Liver (tissue), 3 donors: ENCODE data around the gene BAHD1.

Experiments
- TAF1 ChIP-seq: conservative IDR thresholded peaks from 2 replicates; pipeline ENCODE4 v1.6.1; 2016; ENCODE audit warnings: antibody characterized with exemption, mild to moderate bottlenecking
- TF ChIP-seq, protein P1 (sequence below): fragments of 150-350 bp; IDR thresholded peaks from 2 replicates; pipeline ENCODE4 v1.5.1; 2017; ENCODE audit warnings: improper control_type of control experiment, low read depth, low read length; ENCODE audit not compliant: missing input control
- TF ChIP-seq, protein P2 (sequence below): IDR thresholded peaks from 2 replicates; pipeline ENCODE4 v1.6.1; 2016; ENCODE audit warnings: antibody characterized with exemption, mild to moderate bottlenecking
- donor health status: healthy.
- donor health status: healthy.

DNA sequence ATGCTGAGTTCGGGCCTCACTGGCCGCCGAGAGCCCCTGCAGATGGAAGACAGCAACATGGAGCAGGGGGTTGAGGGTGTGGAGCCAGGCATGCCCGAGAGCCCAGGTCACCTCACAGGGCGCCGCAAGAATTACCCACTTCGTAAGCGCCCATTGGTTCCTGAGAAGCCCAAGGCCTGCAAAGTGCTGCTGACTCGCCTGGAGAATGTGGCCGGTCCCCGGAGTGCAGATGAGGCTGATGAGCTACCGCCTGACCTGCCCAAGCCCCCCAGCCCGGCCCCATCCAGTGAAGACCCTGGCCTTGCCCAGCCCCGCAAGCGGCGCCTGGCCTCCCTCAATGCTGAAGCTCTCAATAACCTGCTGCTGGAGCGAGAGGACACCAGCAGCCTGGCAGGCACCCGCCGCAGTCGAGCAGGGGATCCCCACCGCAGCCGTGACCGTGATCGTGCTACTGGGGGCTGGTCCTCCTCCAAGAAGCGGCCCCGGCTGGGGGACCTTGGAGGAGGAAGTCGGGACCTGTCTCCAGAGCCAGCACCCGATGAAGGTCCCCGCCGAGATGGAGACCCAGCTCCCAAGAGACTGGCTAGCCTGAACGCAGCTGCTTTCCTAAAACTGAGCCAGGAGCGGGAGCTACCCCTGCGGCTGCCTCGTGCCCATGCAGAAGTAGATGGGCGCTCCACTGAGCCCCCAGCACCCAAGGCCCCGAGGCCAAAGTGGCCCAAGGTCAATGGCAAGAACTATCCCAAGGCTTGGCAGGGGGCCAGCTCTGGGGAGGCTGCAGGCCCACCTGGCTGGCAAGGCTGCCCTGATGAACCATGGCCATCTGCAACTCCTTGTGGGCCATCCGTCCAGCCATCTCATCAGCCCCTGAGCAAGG, 18.0 kb downstream of the BAHD1 start:
- TF ChIP-seq, protein P1, sequence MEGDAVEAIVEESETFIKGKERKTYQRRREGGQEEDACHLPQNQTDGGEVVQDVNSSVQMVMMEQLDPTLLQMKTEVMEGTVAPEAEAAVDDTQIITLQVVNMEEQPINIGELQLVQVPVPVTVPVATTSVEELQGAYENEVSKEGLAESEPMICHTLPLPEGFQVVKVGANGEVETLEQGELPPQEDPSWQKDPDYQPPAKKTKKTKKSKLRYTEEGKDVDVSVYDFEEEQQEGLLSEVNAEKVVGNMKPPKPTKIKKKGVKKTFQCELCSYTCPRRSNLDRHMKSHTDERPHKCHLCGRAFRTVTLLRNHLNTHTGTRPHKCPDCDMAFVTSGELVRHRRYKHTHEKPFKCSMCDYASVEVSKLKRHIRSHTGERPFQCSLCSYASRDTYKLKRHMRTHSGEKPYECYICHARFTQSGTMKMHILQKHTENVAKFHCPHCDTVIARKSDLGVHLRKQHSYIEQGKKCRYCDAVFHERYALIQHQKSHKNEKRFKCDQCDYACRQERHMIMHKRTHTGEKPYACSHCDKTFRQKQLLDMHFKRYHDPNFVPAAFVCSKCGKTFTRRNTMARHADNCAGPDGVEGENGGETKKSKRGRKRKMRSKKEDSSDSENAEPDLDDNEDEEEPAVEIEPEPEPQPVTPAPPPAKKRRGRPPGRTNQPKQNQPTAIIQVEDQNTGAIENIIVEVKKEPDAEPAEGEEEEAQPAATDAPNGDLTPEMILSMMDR = no peak
- TF ChIP-seq TAF1 = no peak
- TF ChIP-seq, protein P2, sequence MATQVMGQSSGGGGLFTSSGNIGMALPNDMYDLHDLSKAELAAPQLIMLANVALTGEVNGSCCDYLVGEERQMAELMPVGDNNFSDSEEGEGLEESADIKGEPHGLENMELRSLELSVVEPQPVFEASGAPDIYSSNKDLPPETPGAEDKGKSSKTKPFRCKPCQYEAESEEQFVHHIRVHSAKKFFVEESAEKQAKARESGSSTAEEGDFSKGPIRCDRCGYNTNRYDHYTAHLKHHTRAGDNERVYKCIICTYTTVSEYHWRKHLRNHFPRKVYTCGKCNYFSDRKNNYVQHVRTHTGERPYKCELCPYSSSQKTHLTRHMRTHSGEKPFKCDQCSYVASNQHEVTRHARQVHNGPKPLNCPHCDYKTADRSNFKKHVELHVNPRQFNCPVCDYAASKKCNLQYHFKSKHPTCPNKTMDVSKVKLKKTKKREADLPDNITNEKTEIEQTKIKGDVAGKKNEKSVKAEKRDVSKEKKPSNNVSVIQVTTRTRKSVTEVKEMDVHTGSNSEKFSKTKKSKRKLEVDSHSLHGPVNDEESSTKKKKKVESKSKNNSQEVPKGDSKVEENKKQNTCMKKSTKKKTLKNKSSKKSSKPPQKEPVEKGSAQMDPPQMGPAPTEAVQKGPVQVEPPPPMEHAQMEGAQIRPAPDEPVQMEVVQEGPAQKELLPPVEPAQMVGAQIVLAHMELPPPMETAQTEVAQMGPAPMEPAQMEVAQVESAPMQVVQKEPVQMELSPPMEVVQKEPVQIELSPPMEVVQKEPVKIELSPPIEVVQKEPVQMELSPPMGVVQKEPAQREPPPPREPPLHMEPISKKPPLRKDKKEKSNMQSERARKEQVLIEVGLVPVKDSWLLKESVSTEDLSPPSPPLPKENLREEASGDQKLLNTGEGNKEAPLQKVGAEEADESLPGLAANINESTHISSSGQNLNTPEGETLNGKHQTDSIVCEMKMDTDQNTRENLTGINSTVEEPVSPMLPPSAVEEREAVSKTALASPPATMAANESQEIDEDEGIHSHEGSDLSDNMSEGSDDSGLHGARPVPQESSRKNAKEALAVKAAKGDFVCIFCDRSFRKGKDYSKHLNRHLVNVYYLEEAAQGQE = no peak
